WTC11 (cell line): Measurements from ENCODE around the gene MTA2. TPM values are rescaled to one million over a fixed set of nuclear protein-coding genes. Genes with fewer than 3 reads are reported as not detected.

Source experiments
- ATAC-seq: fragments of 200-7000 bp; cut with Tn5 transposase; 2 replicates; pipeline ENCODE4 v1.10.0; 2021; ENCODE audit warnings: mild to moderate bottlenecking, moderate library complexity
- CTCF ChIA-PET: fragments of 300-600 bp; sonication (Branson Sonifier 250); formaldehyde crosslinking; loops from one replicate; lab custom pipeline; 2021; ENCODE audit warnings: antibody characterized with exemption; lab: Charles Lee
- POLR2A ChIA-PET: fragments of 350-600 bp; sonication (Branson Sonifier 250); formaldehyde crosslinking; loops from one replicate; lab custom pipeline; 2021; ENCODE audit warnings: antibody characterized with exemption; lab: Charles Lee
- DNase-seq: peaks from one replicate; pipeline ENCODE4 v3.0.0; 2021; ENCODE audit warnings: low spot score
- H3K27ac Mint-ChIP-seq: 2 replicates; pipeline ENCODE4 v1.8.0; 2021; ENCODE audit warnings: mixed read lengths
- H3K27me3 Mint-ChIP-seq: 2 replicates; pipeline ENCODE4 v1.8.0; 2021; ENCODE audit warnings: low read depth, mild to moderate bottlenecking, moderate library complexity, mixed read lengths
- H3K36me3 Mint-ChIP-seq: 2 replicates; pipeline ENCODE4 v1.8.0; 2021; ENCODE audit warnings: mixed read lengths
- H3K4me1 Mint-ChIP-seq: 2 replicates; pipeline ENCODE4 v1.8.0; 2022; ENCODE audit warnings: mixed read lengths
- H3K4me3 Mint-ChIP-seq: 2 replicates; pipeline ENCODE4 v1.8.0; 2021; ENCODE audit warnings: mild to moderate bottlenecking, moderate library complexity, mixed read lengths
- H3K9me3 Mint-ChIP-seq: 2 replicates; pipeline ENCODE4 v1.8.0; 2021; ENCODE audit warnings: mixed read lengths
- CREB1 ChIP-seq: sonication (generic); formaldehyde crosslinking; IDR thresholded peaks from 2 replicates; pipeline ENCODE4 v1.8.0; 2023; ENCODE audit warnings: mild to moderate bottlenecking, missing genetic modification reagents
- ETV6 ChIP-seq: sonication (generic); formaldehyde crosslinking; IDR thresholded peaks from 2 replicates; pipeline ENCODE4 v1.8.1; 2022; ENCODE audit warnings: mild to moderate bottlenecking, missing genetic modification reagents
- FOXJ3 ChIP-seq: sonication (generic); formaldehyde crosslinking; IDR thresholded peaks from 2 replicates; pipeline ENCODE4 v1.9.0; 2021; ENCODE audit warnings: missing genetic modification reagents, mild to moderate bottlenecking, borderline replicate concordance
- GRHL2 ChIP-seq: fragments of 250-450 bp; sonication (Bioruptor Pico); IDR thresholded peaks from 2 replicates; pipeline ENCODE4 v1.8.0; 2022; ENCODE audit warnings: mild to moderate bottlenecking, moderate library complexity; ENCODE audit not compliant: insufficient replicate concordance, severe bottlenecking
- GTF2I ChIP-seq: fragments of 250-450 bp; sonication (Bioruptor Pico); conservative IDR thresholded peaks from 2 replicates; pipeline ENCODE4 v1.4.0; 2021; ENCODE audit warnings: mild to moderate bottlenecking
- JAZF1 ChIP-seq: fragments of 250-450 bp; sonication (Bioruptor Pico); IDR thresholded peaks from 2 replicates; pipeline ENCODE4 v1.9.0; 2021; ENCODE audit warnings: moderate library complexity, mild to moderate bottlenecking, inconsistent platforms
- JUN ChIP-seq: sonication (generic); formaldehyde crosslinking; IDR thresholded peaks from 2 replicates; pipeline ENCODE4 v1.8.0; 2023; ENCODE audit warnings: mild to moderate bottlenecking, missing genetic modification reagents
- NFATC4 ChIP-seq: fragments of 250-450 bp; sonication (Bioruptor Pico); IDR thresholded peaks from 2 replicates; pipeline ENCODE4 v1.9.0; 2021; ENCODE audit warnings: mild to moderate bottlenecking
- NFE2L1 ChIP-seq: sonication (generic); formaldehyde crosslinking; IDR thresholded peaks from 2 replicates; pipeline ENCODE4 v1.8.1; 2023; ENCODE audit warnings: missing genetic modification reagents
- NR2C2 ChIP-seq: sonication (generic); formaldehyde crosslinking; IDR thresholded peaks from 2 replicates; pipeline ENCODE4 v1.8.0; 2022; ENCODE audit warnings: mild to moderate bottlenecking, missing genetic modification reagents
- PRRX2 ChIP-seq: fragments of 250-450 bp; sonication (Bioruptor Pico); IDR thresholded peaks from 2 replicates; pipeline ENCODE4 v1.8.0; 2021; ENCODE audit warnings: mild to moderate bottlenecking
- TEAD4 ChIP-seq: sonication (generic); formaldehyde crosslinking; IDR thresholded peaks from 2 replicates; pipeline ENCODE4 v1.8.0; 2022; ENCODE audit warnings: mild to moderate bottlenecking, missing genetic modification reagents
- ZNF317 ChIP-seq: sonication (generic); formaldehyde crosslinking; IDR thresholded peaks from 2 replicates; pipeline ENCODE4 v1.8.1; 2023; ENCODE audit warnings: low read depth, mild to moderate bottlenecking, moderate library complexity, missing genetic modification reagents, borderline replicate concordance
- ZNF396 ChIP-seq: fragments of 250-450 bp; sonication (Bioruptor Pico); IDR thresholded peaks from 2 replicates; pipeline ENCODE4 v1.8.0; 2021; ENCODE audit warnings: mild to moderate bottlenecking, moderate library complexity, borderline replicate concordance
- ZNF671 ChIP-seq: fragments of 250-450 bp; sonication (Bioruptor Pico); IDR thresholded peaks from 2 replicates; pipeline ENCODE4 v1.8.0; 2021; ENCODE audit warnings: mild to moderate bottlenecking
- total RNA-seq: library from RNA; stranded (reverse); gene quantifications from 3 replicates; pipeline ENCODE4 v1.2.3, GENCODE V29; 2021
- TF ChIP-seq, protein P1 (sequence below): sonication (generic); formaldehyde crosslinking; IDR thresholded peaks from 2 replicates; pipeline ENCODE4 v1.8.1; 2022; ENCODE audit warnings: low read depth, mild to moderate bottlenecking, moderate library complexity, missing genetic modification reagents, borderline replicate concordance
- TF ChIP-seq, protein P2 (sequence below): sonication (generic); formaldehyde crosslinking; IDR thresholded peaks from 2 replicates; pipeline ENCODE4 v1.8.1; 2023; ENCODE audit warnings: mild to moderate bottlenecking, missing genetic modification reagents
- TF ChIP-seq, protein P3 (sequence below): sonication (generic); formaldehyde crosslinking; IDR thresholded peaks from 2 replicates; pipeline ENCODE4 v1.8.1; 2023; ENCODE audit warnings: mild to moderate bottlenecking, missing genetic modification reagents
- TF ChIP-seq, protein P4 (sequence below): sonication (generic); formaldehyde crosslinking; IDR thresholded peaks from 2 replicates; pipeline ENCODE4 v1.8.1; 2023; ENCODE audit warnings: mild to moderate bottlenecking, missing genetic modification reagents, moderate library complexity
- TF ChIP-seq, protein P5 (sequence below): fragments of 250-450 bp; sonication (Bioruptor Pico); conservative IDR thresholded peaks from 2 replicates; pipeline ENCODE4 v1.9.0; 2021; ENCODE audit warnings: mild to moderate bottlenecking
- TF ChIP-seq, protein P6 (sequence below): sonication (generic); formaldehyde crosslinking; IDR thresholded peaks from 2 replicates; pipeline ENCODE4 v1.8.0; 2022; ENCODE audit warnings: missing genetic modification reagents

The MTA2 gene
- total RNA-seq, 1 experiment from 2014 or later, result 115 TPM

DNA sequence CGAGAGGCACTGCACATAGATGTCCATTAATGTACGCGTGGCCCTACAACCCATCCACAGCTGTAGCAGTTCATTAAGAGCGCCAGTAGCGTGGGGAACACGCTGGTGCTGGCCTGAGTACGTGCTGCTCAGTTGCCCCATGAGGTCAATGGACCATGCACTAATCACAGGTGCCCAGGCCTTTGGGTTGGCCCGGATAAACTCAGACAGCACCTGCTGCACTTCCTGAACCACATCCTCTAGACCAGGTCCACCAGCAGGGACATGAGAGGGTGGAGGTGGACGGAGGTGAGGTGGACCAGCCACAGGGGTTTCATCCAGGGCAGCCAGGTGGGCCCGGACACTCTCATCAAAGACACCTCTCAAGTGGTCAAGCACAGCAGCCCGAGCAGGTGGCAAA, 47.8 kb upstream of the MTA2 start (continued):
- TF ChIP-seq ZNF317 (CRISPR knock-in tag) (no peak), NFATC4 (CRISPR knock-in tag) (no peak)

DNA sequence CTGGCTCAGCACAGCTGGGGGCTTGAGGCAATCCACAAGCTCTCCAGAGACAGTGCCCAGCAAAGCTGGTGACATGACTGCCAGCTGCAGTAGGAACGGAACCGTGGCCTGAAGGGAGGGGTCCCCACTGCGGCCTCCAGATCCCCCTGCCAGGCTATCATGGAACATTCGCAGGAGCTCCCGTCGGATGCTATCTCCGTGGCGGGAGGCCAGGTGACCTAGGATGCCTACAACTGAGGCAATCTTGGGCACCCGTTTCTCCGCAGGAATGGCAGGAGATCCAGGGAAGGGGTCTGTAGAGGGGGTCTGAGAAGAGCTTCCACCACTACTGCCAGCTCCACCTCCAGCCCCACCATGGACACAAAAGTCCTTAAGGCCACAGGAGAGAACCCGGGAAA, 47.3 kb upstream of the MTA2 start:
- no peak for TF ChIP-seq GRHL2 (CRISPR knock-in tag)
- TF ChIP-seq GTF2I (CRISPR knock-in tag), result no peak
- no peak for TF ChIP-seq FOXJ3 (CRISPR knock-in tag)
- POLR2A ChIA-PET, result interaction anchor here (1.1 to 6.3 kb wide), 3 partner anchors 16 to 57 kb away, joined by 3 to 42 read pairs (median 8); partner anchors contain the start of genes C11orf98, CSKMT and TUT1

DNA sequence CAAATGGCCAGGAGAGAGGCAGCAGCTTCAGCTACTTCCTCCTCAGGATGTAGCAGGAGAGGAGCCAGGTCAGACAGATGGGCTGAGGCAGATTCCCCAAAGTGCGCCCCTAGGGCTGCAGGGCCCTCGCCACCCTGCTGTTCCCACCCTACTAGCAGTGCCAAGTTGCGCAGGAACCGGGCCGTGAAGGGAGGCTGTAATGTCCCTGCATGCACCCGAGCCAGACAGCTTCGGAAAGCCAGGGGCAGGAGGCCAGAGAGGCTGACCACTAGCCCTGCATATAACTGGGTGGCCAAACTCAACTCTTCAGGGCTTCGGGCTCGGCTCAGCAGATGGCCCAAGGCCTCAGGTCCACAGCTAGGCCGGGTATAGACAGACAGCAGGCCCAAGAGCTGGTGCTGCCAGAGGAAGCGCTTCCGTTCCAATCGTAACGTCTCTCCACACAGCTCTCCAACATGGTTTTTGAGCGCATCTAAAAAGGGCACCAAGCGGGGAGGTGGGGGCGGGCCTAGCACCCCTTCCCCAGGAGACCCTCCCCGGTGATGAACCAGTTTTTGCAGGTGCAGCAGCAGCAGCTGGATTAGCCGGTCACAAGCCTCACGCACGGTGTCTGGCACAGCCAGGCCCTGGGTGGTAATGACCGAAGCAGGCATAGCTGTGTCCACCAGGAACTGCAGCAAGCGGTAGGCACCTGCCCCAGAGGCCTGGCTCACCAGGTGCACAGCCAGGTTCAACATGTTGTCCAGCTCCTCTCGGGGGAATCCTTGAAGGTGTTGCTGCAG, 46.7 kb upstream of the MTA2 start:
- Mint-ChIP-seq H3K27ac (no peak overlapping the region), H3K4me1 (peaks cover 15% of the 10 kb centered on the region), H3K36me3 (peaks cover 30% of the 10 kb centered on the region), H3K27me3 (no peaks in the 10 kb centered on the region), H3K4me3 (no peak overlapping the region), H3K9me3 (no peaks in the 10 kb centered on the region)
- ATAC-seq (no peak), DNase-seq (no peak)
- ChIA-PET POLR2A (interaction anchor here (0.5 to 6.3 kb wide), 4 partner anchors 17 to 209 kb away, joined by 4 to 42 read pairs (median 8); partner anchors contain the start of genes C11orf98, CSKMT, STX5 and TUT1), CTCF (interaction anchor here (0.8 kb wide), 1 partner anchor 17 kb away, joined by 3 read pairs; the partner anchor contains the start of genes C11orf98 and CSKMT)
- TF ChIP-seq ZNF671 (CRISPR knock-in tag) (no peak), ZNF396 (CRISPR knock-in tag) (no peak), CREB1 (CRISPR knock-in tag) (no peak), PRRX2 (CRISPR knock-in tag) (no peak), TEAD4 (CRISPR knock-in tag) (no peak), NR2C2 (no peak), FOXJ3 (CRISPR knock-in tag) (no peak), JUN (CRISPR knock-in tag) (no peak), JAZF1 (CRISPR knock-in tag) (no peak), ETV6 (CRISPR knock-in tag) (no peak), NFE2L1 (CRISPR knock-in tag) (no peak)
- TF ChIP-seq, protein P1, sequence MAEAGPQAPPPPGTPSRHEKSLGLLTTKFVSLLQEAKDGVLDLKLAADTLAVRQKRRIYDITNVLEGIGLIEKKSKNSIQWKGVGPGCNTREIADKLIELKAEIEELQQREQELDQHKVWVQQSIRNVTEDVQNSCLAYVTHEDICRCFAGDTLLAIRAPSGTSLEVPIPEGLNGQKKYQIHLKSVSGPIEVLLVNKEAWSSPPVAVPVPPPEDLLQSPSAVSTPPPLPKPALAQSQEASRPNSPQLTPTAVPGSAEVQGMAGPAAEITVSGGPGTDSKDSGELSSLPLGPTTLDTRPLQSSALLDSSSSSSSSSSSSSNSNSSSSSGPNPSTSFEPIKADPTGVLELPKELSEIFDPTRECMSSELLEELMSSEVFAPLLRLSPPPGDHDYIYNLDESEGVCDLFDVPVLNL (CRISPR knock-in tag), result no peak
- TF ChIP-seq, protein P2, sequence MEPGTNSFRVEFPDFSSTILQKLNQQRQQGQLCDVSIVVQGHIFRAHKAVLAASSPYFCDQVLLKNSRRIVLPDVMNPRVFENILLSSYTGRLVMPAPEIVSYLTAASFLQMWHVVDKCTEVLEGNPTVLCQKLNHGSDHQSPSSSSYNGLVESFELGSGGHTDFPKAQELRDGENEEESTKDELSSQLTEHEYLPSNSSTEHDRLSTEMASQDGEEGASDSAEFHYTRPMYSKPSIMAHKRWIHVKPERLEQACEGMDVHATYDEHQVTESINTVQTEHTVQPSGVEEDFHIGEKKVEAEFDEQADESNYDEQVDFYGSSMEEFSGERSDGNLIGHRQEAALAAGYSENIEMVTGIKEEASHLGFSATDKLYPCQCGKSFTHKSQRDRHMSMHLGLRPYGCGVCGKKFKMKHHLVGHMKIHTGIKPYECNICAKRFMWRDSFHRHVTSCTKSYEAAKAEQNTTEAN, result no peak
- TF ChIP-seq, protein P3, sequence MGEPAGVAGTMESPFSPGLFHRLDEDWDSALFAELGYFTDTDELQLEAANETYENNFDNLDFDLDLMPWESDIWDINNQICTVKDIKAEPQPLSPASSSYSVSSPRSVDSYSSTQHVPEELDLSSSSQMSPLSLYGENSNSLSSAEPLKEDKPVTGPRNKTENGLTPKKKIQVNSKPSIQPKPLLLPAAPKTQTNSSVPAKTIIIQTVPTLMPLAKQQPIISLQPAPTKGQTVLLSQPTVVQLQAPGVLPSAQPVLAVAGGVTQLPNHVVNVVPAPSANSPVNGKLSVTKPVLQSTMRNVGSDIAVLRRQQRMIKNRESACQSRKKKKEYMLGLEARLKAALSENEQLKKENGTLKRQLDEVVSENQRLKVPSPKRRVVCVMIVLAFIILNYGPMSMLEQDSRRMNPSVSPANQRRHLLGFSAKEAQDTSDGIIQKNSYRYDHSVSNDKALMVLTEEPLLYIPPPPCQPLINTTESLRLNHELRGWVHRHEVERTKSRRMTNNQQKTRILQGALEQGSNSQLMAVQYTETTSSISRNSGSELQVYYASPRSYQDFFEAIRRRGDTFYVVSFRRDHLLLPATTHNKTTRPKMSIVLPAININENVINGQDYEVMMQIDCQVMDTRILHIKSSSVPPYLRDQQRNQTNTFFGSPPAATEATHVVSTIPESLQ, result no peak
- TF ChIP-seq, protein P4, sequence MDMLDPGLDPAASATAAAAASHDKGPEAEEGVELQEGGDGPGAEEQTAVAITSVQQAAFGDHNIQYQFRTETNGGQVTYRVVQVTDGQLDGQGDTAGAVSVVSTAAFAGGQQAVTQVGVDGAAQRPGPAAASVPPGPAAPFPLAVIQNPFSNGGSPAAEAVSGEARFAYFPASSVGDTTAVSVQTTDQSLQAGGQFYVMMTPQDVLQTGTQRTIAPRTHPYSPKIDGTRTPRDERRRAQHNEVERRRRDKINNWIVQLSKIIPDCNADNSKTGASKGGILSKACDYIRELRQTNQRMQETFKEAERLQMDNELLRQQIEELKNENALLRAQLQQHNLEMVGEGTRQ (CRISPR knock-in tag), result no peak
- TF ChIP-seq, protein P5, sequence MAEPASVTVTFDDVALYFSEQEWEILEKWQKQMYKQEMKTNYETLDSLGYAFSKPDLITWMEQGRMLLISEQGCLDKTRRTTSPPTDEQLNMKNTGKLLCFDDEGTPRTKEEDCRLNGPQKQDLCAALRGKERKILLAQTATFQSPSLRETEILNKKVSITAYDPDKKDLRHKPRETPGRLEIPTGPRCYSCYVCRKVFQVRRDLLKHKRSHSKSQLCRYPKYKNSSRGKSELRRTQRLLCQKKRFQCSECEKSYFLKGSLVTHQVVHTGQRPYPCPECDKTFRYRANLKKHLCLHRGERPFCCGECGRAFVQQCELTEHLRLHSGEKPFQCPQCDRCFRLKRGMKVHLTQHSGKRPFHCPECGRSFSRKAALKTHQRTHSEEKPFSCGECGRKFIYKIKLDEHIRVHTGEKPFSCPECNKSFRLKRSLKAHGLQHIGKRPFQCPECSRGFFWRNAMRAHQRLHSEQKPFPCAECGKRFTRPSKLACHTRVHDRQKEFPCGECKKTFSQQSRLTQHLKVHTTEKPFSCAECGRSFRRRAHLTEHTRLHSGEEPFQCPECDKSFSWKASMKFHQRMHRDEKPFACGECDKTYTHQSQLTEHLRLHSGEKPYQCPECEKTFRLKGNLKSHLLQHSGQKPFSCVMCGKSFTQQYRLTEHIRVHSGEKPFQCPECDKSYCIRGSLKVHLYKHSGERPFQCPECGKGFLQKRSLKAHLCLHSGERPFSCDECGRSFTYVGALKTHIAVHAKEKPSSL (CRISPR knock-in tag), result no peak
- TF ChIP-seq, protein P6, sequence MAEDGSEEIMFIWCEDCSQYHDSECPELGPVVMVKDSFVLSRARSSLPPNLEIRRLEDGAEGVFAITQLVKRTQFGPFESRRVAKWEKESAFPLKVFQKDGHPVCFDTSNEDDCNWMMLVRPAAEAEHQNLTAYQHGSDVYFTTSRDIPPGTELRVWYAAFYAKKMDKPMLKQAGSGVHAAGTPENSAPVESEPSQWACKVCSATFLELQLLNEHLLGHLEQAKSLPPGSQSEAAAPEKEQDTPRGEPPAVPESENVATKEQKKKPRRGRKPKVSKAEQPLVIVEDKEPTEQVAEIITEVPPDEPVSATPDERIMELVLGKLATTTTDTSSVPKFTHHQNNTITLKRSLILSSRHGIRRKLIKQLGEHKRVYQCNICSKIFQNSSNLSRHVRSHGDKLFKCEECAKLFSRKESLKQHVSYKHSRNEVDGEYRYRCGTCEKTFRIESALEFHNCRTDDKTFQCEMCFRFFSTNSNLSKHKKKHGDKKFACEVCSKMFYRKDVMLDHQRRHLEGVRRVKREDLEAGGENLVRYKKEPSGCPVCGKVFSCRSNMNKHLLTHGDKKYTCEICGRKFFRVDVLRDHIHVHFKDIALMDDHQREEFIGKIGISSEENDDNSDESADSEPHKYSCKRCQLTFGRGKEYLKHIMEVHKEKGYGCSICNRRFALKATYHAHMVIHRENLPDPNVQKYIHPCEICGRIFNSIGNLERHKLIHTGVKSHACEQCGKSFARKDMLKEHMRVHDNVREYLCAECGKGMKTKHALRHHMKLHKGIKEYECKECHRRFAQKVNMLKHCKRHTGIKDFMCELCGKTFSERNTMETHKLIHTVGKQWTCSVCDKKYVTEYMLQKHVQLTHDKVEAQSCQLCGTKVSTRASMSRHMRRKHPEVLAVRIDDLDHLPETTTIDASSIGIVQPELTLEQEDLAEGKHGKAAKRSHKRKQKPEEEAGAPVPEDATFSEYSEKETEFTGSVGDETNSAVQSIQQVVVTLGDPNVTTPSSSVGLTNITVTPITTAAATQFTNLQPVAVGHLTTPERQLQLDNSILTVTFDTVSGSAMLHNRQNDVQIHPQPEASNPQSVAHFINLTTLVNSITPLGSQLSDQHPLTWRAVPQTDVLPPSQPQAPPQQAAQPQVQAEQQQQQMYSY, result no peak

More for the DNA sequence above, 47.3 kb upstream of the MTA2 start:
- Mint-ChIP-seq H3K27ac (no peak overlapping the region), H3K9me3 (no peaks in the 10 kb centered on the region), H3K36me3 (peaks cover 28% of the 10 kb centered on the region), H3K4me3 (no peak overlapping the region), H3K27me3 (no peaks in the 10 kb centered on the region), H3K4me1 (peaks cover 18% of the 10 kb centered on the region)
- CTCF ChIA-PET, result no interaction called here
- DNase-seq (no peak), ATAC-seq (no peak)
